Effector memory CD4-positive, alpha-beta T cell (primary cell): ENCODE results near the gene SLC38A11.

ENCODE experiments used
- DNase-seq, 3 donors: peaks; one replicate each; pipeline ENCODE4 v3.0.0-alpha.2; 2020
- H3K27ac ChIP-seq: 2 replicates; pipeline ENCODE4 v1.7.0; 2013; ENCODE audit warnings: mild to moderate bottlenecking, low read length, moderate library complexity; ENCODE audit not compliant: insufficient read depth, poor library complexity, severe bottlenecking
- H3K27me3 ChIP-seq: replicated peaks from 2 replicates; pipeline ENCODE4 v1.7.0; 2013; ENCODE audit warnings: mild to moderate bottlenecking, low read length; ENCODE audit not compliant: insufficient read depth, control insufficient read depth, poor library complexity, severe bottlenecking
- H3K36me3 ChIP-seq: 2 replicates; pipeline ENCODE4 v1.7.0; 2013; ENCODE audit warnings: mild to moderate bottlenecking, low read length, moderate library complexity; ENCODE audit not compliant: control insufficient read depth, insufficient read depth
- H3K4me1 ChIP-seq: 2 replicates; pipeline ENCODE4 v1.7.0; 2013; ENCODE audit warnings: low read length, mild to moderate bottlenecking; ENCODE audit not compliant: control insufficient read depth, insufficient read depth, poor library complexity, severe bottlenecking
- H3K4me3 ChIP-seq: 2 replicates; pipeline ENCODE4 v1.7.0; 2013; ENCODE audit warnings: low read length, low read depth, mild to moderate bottlenecking; ENCODE audit not compliant: insufficient read depth, poor library complexity, severe bottlenecking
- H3K9me3 ChIP-seq: 2 replicates; pipeline ENCODE4 v1.7.0; 2013; ENCODE audit warnings: mild to moderate bottlenecking, low read length, moderate library complexity; ENCODE audit not compliant: control insufficient read depth

SLC38A11 gene

DNA sequence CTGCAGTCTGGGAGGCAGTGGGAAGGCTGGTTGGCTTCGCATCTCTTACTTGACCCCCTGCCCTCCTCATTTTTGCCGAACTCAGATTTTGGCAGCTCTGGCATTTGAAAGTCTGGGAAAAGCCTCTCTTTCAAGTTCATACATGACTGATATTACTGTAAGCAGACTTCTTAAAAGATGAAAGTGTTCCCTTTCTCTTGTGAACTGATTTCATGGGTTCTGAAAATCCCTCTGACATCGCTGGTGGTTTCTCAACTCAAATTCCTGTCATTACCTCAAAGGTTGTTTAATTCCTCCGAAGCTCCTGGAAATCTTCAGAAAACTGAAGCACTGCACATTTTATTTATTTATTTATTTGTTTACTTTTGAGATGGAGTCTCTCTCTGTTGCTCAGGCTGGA is 16.9 kb upstream of the SLC38A11 start:
- Histone ChIP-seq H3K4me1 (no peaks in the 10 kb centered on the region), H3K9me3 (no peaks in the 10 kb centered on the region), H3K27ac (no peak overlapping the region), H3K27me3 (no peaks in the 10 kb centered on the region), H3K36me3 (no peaks in the 10 kb centered on the region), H3K4me3 (no peak overlapping the region)
- DNase-seq = no peak

DNA sequence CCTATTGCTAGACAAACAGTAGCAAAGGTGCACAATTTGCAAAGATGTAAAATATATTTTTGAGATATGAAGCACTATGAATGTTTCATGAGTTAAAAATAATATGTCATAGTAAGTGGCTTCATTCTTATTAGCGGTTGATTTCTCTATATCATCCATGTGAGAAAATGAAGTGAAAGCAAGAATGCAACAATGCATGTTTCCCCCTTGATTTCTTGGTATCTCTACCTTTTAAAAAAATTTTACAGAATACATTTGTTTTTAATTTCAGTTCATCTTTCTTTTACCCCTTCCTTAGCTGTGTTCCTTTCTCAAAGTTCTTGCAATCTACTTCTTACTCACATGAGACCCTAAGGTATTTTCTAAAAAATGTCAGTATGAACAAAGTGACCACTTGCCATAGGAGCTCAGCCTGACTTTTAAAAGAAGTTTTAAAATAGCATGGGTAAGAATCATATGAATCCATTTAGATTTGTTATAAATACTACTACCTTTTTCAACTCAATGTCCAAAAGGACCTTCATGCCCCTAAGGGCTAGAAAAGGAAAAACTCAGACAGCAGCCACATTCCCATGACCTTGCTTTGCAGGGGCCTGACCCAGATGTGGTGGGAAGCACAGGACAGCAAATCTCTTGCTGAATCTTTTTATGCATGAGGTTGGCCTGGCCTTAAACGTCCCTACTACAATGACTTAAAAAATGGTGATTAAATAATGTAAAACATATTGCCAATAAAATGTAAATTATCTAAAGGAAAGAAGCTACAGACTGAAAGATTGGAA is 14.8 kb upstream of the SLC38A11 start:
- Histone ChIP-seq H3K27ac (no peak overlapping the region), H3K36me3 (no peaks in the 10 kb centered on the region), H3K4me3 (no peak overlapping the region), H3K4me1 (no peaks in the 10 kb centered on the region), H3K9me3 (no peaks in the 10 kb centered on the region), H3K27me3 (no peaks in the 10 kb centered on the region)
- DNase-seq = no peak

DNA sequence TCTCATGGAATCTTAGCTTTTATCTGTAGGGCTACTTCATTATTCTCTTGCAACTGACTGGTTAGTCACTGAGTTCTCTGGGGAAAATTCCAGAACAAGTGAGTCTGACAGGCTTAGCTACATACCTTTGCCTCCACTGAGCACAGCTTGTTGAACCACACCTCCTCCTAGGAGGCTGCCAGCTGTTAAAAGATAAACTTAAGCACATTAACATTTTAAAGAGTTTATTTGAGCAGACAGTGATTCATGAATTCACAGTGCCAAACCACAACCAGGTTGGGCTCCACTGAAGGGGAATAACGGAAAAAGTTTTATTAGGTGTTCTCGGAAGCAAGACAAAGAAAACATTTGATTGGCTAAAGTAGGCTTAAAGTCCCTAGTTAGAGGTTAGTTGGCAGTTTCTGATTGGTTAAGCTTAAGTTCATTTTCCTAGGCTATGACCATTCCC is 12.5 kb upstream of the SLC38A11 start:
- no peaks in the 10 kb centered on the region for H3K9me3 ChIP-seq
- no peak overlapping the region for H3K27ac ChIP-seq
- H3K4me1 ChIP-seq = no peaks in the 10 kb centered on the region
- H3K27me3 ChIP-seq = no peaks in the 10 kb centered on the region
- H3K4me3 ChIP-seq = no peak overlapping the region
- H3K36me3 ChIP-seq = no peaks in the 10 kb centered on the region
- no peak for DNase-seq

DNA sequence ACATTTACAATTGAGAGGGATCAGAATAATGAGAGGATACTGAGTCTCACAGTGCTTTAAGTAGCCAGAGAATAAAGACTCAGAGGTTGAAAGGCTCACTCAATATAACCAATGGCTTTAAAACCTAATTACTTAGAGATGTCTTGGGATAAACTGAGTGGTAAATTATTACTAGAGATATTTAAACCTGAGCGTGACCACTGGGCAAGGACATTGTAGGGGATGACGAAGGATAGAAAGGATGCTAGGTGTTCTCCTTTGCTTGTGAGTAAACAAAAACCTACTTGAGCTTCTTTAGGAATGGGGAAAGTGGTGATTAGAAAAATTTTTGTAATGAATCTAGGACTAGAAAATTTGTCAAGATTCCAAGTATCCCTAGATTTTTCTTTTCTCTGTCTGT is 12.0 kb upstream of the SLC38A11 start:
- Histone ChIP-seq H3K27me3 (no peaks in the 10 kb centered on the region), H3K27ac (no peak overlapping the region), H3K36me3 (no peaks in the 10 kb centered on the region), H3K4me1 (no peaks in the 10 kb centered on the region), H3K4me3 (no peak overlapping the region), H3K9me3 (no peaks in the 10 kb centered on the region)
- no peak for DNase-seq

DNA sequence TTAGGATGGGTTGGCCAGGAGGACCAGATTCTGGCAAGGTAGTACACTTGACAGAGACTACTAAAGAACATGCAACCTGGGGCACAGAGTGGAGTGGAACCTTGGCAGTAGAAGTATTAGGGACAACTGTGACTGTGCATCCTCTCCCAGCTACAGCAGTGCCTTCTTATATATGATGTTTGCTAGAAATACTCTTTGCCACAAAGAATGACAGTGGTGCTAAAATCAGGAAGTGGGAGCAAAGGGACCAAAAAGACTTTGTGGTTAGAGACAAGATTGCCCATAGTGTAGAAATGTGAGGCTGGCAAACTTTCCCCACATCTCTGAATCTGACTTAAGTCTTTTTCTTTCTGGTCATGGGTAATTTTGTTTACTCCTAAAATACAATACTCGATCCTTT is 9.4 kb upstream of the SLC38A11 start:
- Histone ChIP-seq H3K9me3 (no peaks in the 10 kb centered on the region), H3K27ac (no peak overlapping the region), H3K27me3 (no peaks in the 10 kb centered on the region), H3K4me1 (no peaks in the 10 kb centered on the region), H3K36me3 (no peaks in the 10 kb centered on the region), H3K4me3 (no peak overlapping the region)
- no peak for DNase-seq

DNA sequence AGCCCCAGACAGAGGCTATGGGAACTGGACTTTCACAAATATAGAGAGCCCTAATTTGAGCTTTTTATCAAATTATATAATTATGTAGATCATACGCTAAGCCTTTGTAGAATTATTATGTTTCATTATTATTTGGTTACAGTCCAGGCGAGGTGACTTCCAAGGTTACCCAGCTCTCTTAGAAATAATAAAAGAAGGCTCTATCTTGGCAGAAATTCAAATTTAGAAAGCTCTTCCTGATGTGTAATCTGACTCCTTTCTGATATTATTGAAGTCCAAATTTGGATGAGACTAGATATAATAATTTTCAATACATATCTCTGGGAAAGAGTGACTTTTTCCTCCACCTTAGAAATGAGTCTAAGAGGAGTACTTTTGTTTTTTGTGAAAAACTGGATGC is 4.8 kb upstream of the SLC38A11 start:
- Histone ChIP-seq H3K36me3 (no peaks in the 10 kb centered on the region), H3K4me3 (no peak overlapping the region), H3K9me3 (no peaks in the 10 kb centered on the region), H3K4me1 (no peaks in the 10 kb centered on the region), H3K27me3 (no peaks in the 10 kb centered on the region), H3K27ac (no peak overlapping the region)
- no peak for DNase-seq

DNA sequence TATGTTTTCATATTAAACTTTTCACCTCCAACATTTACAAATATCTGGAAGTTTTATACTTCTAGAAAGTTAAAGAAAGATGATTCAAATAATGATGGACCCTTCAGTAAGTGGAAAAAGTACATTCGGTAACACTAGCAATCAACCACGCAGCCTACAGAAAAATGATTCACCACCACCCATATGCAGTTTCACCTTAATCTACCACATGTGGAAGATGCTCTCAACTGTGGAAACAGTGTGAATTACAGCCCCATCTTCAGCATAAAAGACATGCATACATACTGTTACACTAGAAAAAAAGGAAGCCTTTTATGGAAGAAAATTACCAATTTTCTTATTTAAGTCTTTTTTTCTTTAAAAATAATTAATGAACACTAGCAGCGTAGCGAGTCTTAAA is 1.1 kb downstream of the SLC38A11 start:
- Histone ChIP-seq H3K36me3 (no peaks in the 10 kb centered on the region), H3K4me1 (no peaks in the 10 kb centered on the region), H3K27me3 (no peaks in the 10 kb centered on the region), H3K9me3 (no peaks in the 10 kb centered on the region), H3K27ac (no peak overlapping the region), H3K4me3 (no peak overlapping the region)
- DNase-seq = no peak

DNA sequence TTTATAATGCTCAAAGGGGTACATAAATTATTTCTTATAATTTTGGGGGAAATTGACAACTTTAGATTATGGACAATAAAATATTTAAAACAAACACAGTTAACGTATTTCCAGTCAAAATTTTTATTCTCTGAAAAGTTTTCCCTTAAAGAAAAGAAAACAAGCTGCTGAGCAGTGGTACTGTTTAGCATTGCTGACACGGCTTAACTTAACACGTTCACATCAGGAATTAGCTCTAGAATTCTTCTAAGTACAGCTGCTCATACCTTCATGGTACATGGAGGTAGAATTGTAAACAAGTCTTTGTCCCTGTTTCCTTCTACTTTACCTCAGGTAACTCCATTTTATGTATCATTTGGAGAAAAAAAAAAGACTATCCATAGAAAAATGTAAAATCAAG is 2.0 kb downstream of the SLC38A11 start:
- DNase-seq = no peak
- no peaks in the 10 kb centered on the region for H3K27me3 ChIP-seq
- no peak overlapping the region for H3K4me3 ChIP-seq
- H3K9me3 ChIP-seq = no peaks in the 10 kb centered on the region
- no peaks in the 10 kb centered on the region for H3K36me3 ChIP-seq
- no peak overlapping the region for H3K27ac ChIP-seq
- no peaks in the 10 kb centered on the region for H3K4me1 ChIP-seq

DNA sequence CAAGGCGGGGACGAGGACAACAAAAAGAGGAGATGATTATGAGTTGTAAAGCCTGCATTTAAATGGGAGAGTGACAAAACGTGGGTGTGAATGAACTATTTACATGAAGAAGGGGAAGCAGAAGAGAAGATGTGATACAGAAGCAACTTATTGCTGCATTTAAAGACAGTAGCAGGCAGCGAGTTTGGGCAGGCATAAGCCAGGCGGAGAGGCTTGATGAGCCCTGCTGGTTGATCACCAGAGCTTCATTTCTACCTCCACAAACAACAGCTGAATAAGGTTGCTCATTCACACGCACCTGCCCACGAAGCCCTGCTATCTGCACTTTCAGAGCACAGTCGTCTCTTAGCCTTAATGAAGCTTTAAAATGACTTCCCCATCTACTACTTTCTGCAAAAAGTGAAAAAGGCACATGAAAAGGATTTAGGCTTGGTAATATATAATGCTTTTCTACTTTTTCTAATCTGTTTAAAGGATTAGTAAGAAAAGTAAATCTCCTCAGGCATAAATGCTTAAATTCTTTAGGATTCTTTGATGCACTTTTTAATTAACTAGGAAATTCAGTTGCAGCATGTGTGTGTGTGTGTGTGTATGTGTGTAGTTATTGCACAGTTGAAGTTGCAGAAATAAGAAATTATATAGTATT is 3.1 kb downstream of the SLC38A11 start:
- H3K27me3 ChIP-seq = no peaks in the 10 kb centered on the region
- H3K9me3 ChIP-seq = no peaks in the 10 kb centered on the region
- no peak overlapping the region for H3K4me3 ChIP-seq
- H3K27ac ChIP-seq = no peak overlapping the region
- no peak for DNase-seq
- H3K4me1 ChIP-seq = no peaks in the 10 kb centered on the region
- no peaks in the 10 kb centered on the region for H3K36me3 ChIP-seq

DNA sequence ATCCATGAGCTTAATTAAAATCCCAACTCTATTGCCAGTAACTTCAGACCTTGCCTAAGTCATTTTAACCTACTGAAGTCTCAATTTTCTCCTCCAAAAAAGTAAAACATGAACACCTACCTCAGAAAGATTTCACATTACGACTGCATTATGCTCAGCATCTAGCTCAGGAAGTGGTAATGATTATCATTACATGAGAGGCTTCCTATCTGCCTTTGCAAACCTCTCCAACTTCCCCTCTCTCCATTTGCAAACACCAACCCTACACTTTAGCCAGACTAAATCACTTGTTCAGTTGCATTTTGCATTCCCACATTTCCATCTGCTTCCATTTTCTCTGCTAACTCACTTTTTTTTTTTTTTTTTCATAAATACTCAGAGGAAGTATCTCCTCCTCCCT is 6.8 kb downstream of the SLC38A11 start:
- no peak for DNase-seq
- no peaks in the 10 kb centered on the region for H3K4me1 ChIP-seq
- no peak overlapping the region for H3K27ac ChIP-seq
- H3K4me3 ChIP-seq = no peak overlapping the region
- no peaks in the 10 kb centered on the region for H3K9me3 ChIP-seq
- no peaks in the 10 kb centered on the region for H3K27me3 ChIP-seq
- no peaks in the 10 kb centered on the region for H3K36me3 ChIP-seq
